ENCODE results near the gene DHRSX.
"Not testable (repeated sequence)": the region's sequence is repeated elsewhere in the genome, so short reads cannot be mapped to it uniquely, and the experiment has no call there.

GRCh38 chrX:2454620-2455019 is 46.2 kb downstream of the DHRSX start:
- not testable (repeated sequence) for TF ChIP-seq POLR2A, CTCF (IDR thresholded peaks at IDR 0.05)

Data from adrenal gland (tissue), 5 donors.